Measurements from ENCODE around the gene B4GALNT4. TPM values are rescaled to one million over a fixed set of nuclear protein-coding genes. Genes with fewer than 3 reads are reported as not detected.

Gene B4GALNT4
- total and polyA plus RNA-seq, 2 of the 8 experiments (the other 6 are each of a cell fraction or from before 2014, with no cell fraction given): 40.9 to 76.3 TPM

DNA sequence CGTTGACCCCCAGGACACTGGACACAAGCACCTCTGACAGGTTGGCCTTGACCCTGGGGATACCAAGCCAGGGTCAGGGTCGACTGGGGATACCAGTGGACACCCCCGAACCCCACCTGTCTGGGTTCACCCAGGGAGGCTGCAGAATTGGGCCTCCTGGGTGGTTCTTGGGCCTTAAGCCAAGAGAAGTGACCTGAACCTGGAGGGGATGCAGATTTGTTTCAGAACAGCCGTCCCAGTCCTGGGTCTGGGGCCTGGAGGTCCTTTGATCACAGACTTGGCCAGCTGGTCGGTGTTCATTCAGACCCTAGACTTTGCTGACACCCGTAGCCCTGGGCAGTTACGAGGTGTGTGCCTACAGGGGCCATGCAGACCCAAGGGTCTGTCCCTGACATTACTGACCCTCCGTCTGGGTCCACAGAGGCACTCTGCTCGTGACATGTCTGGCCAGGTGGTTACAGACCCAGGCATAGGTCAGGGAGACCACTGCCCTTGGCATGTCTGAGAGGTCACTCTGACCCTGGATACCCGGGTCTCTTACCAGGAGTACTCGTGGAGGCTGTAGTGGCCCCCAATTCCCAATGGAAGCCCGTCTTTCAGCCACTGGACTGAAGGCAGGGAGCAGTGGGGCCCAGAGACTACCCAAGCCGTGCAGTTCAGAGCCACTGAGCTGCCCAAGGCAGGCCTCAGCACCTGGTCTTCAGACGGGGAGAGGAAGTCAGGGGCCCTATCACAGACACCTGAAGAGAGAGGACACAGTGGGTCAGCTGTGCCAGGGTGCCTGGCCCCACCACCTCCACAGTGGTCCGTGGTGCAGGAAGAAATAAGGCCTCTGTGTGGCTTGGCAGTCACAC lies 39.1 kb downstream of the B4GALNT4 start:
- Histone ChIP-seq H3K4me3 (ENCODE audit: extremely low read depth in 1 of 4, insufficient read depth in 2 of 4, low read depth in 3 of 4, low read length in 4 of 4) (no peak overlapping the region), H2AFZ (ENCODE audit: low read length) (no peak overlapping the region), H3K18ac (ENCODE audit: extremely low read depth, low read length) (no peak overlapping the region), H3K9me3 (ENCODE audit: insufficient read depth in 2 of 2, low read depth in 1 of 2, low read length in 1 of 2) (no peaks in the 10 kb centered on the region), H3K9ac (replicated peaks in 1 of 4; ENCODE audit: extremely low read depth in 1 of 4, low read depth in 3 of 4, low read length in 3 of 4) (no peak overlapping the region), H4K5ac (ENCODE audit: insufficient read length, low read depth, low read length) (no peak overlapping the region), H2BK120ac (replicated peaks; ENCODE audit: low read depth, low read length) (no peak overlapping the region), H2BK15ac (ENCODE audit: low read length) (0 out of 2 replicates have a peak overlapping the region, but pooled peaks have one; percentile 29), H3K56ac (replicated peaks; ENCODE audit: insufficient read length, low read depth, low read length) (no peak overlapping the region), H3K79me1 (ENCODE audit: low read depth, low read length) (peaks cover 2% of the 10 kb centered on the region; the same call in 1 of the 2 replicates), H3K27me3 (replicated peaks in 1 of 4; ENCODE audit: control insufficient read depth in 3 of 4, extremely low read depth in 1 of 4, insufficient read depth in 3 of 4, low read length in 3 of 4) (peaks cover 0 to 5% (median 0%) of the 10 kb centered on the region in 4 experiments; a peak in 2 of 7 replicates), H2AK5ac (ENCODE audit: low read depth, low read length) (0 out of 2 replicates have a peak overlapping the region, but pooled peaks have one; percentile 24), H3K79me2 (ENCODE audit: control insufficient read depth in 1 of 2, insufficient read depth in 2 of 2, low read length in 2 of 2) (peaks cover 0 to 5% of the 10 kb centered on the region in 2 experiments; a peak in 1 of 4 replicates), H3K4ac (replicated peaks; ENCODE audit: insufficient read length, low read depth, low read length) (no peak overlapping the region), H2BK12ac (ENCODE audit: low read depth, low read length) (0 out of 2 replicates have a peak overlapping the region, but pooled peaks have one; percentile 17), H4K20me1 (replicated peaks in 1 of 2; ENCODE audit: control insufficient read depth in 1 of 2, insufficient read depth in 2 of 2, low read length in 2 of 2) (peaks cover 9 to 15% of the 10 kb centered on the region in 2 experiments), H3K36me3 (ENCODE audit: control insufficient read depth in 2 of 4, insufficient read depth in 4 of 4, low read length in 3 of 4) (no peaks in the 10 kb centered on the region; a peak in 1 of 8 replicates), H4K8ac (ENCODE audit: extremely low read depth, insufficient read depth, low read length) (no peak overlapping the region), H3K4me2 (ENCODE audit: insufficient read depth in 1 of 2, low read depth in 2 of 2, low read length in 2 of 2) (no peak overlapping the region), H4K91ac (replicated peaks; ENCODE audit: insufficient read length, low read length) (no peak overlapping the region), H3K14ac (ENCODE audit: insufficient read length) (no peak overlapping the region), H3K23me2 (ENCODE audit: low read depth, low read length) (peaks cover 3% of the 10 kb centered on the region; the same call in 1 of the 2 replicates), H3K4me1 (replicated peaks in 1 of 4; ENCODE audit: control insufficient read depth in 3 of 4, insufficient read depth in 4 of 4, low read length in 3 of 4) (peaks cover 0 to 11% (median 6%) of the 10 kb centered on the region in 4 experiments; a peak in 4 of 7 replicates), H2BK5ac (ENCODE audit: low read depth, low read length) (no peak overlapping the region; the same call in 1 of the 2 replicates), H3K27ac (ENCODE audit: low read depth, low read length) (no peak overlapping the region), H2BK20ac (ENCODE audit: low read length) (no peak overlapping the region), H3K23ac (ENCODE audit: insufficient read length) (no peak overlapping the region)
- TF ChIP-seq, protein P1, sequence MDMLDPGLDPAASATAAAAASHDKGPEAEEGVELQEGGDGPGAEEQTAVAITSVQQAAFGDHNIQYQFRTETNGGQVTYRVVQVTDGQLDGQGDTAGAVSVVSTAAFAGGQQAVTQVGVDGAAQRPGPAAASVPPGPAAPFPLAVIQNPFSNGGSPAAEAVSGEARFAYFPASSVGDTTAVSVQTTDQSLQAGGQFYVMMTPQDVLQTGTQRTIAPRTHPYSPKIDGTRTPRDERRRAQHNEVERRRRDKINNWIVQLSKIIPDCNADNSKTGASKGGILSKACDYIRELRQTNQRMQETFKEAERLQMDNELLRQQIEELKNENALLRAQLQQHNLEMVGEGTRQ (IDR thresholded peaks at IDR 0.05; ENCODE audit: low read length): no peak
- TF ChIP-seq RNF2 (IDR thresholded peaks at IDR 0.05; ENCODE audit: borderline replicate concordance, low read depth, low read length, missing control alignments, poor library complexity, severe bottlenecking) (no peak), HDAC6 (IDR thresholded peaks at IDR 0.05; ENCODE audit: low read depth, low read length) (no peak), NANOG (IDR thresholded peaks at IDR 0.05; ENCODE audit: insufficient read depth, low read depth, low read length, poor library complexity, severe bottlenecking) (no peak), ASH2L (IDR thresholded peaks at IDR 0.05; ENCODE audit: low read length) (no peak), TBP (IDR thresholded peaks at IDR 0.05; ENCODE audit: low read depth, low read length) (no peak)
- ChIA-PET POLR2A (ENCODE audit: partially characterized antibody) (interaction anchor here (0.9 to 5.9 kb wide), 7 partner anchors 9 to 98 kb away, joined by 3 to 41 read pairs (median 5); partner anchors contain the start of genes B4GALNT4, PTDSS2 and SIGIRR), CTCF (ENCODE audit: partially characterized antibody) (interaction anchor here (1.1 to 2.8 kb wide), 5 partner anchors 12 to 110 kb away, joined by 4 to 24 read pairs (median 6); partner anchors contain the start of gene PTDSS2)
- FAIRE-seq (no peak), DNase-seq (ENCODE audit: low read depth in 1 of 2, low spot score in 2 of 2) (peak in 1 of 2 experiments; percentile 48)
- 83% methylated on average over 15 of the region's 15 CpGs; no CpG with 5 or more reads in 1 of the 2 experiments for WGBS, 2 experiments (ENCODE audit: extremely low coverage in 1 of 2, insufficient coverage in 1 of 2, insufficient read length in 1 of 2, insufficient replicate concordance in 2 of 2, low coverage in 1 of 2, low lambda C conversion rate in 2 of 2, missing lambda C conversion rate in 1 of 2)

Measured in H1 (cell line).